ENCODE results near the gene ABCB10.
"Not testable (repeated sequence)": the region's sequence is repeated elsewhere in the genome, so short reads cannot be mapped to it uniquely, and the experiment has no call there.

ABCB10 gene

DNA sequence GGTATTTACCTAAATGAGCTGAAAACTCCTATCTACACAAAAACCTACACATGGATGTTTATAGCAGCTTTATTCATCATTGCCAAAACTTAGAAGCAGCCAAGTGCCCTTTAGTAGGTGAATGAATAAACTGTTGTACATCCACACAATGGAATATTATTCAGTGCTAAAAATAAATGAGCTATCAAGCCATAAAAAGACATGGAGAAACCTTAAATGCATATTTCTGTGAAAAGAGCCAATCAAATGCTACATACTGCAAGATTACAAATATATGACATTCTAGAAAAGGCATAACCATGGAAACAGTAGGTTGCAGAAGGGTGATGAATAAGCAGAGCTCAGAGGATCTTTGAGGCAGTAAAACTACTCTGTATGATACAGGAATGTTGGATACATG is 23.3 kb downstream of the ABCB10 start:
- no peak for DNase-seq

DNA sequence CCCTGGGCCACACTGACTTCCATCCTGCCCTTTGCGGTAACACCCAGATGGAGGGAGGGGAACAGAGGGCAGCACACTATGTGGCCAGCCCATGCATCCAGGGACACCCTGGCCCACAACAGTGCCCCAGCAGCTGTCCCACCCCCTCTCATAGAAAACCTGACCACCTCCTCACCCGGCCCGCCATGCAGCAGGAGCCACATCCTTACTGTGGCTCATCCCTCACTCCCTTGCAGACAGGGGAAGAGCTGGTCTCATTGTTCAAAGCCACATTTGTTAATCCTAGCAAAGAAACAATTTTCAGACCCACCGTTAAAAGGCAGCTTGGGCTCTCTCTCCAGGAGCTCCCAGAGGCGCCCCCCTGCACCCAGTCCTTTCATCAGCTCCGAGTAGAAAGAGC is 27.2 kb downstream of the ABCB10 start:
- no peak for DNase-seq

DNA sequence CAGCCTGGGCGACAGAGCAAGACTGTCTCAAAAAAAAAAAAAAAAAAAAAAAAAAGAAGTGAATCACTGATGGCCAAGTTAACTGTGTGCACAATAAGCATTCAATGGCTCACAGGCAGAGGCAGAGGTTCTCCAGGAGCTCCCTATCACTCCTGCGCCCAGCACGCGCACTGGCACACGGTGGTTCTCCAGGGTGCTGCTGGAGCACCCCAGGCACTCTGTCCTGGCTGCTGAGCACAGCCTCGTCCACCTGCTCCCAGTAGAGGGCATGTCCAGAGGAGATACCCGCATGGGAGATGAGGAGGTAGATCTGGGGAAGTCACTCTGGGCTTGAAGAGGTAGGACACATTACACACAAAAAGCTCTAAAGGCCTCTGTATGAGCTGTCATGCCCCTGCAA is 28.9 kb downstream of the ABCB10 start:
- DNase-seq = no peak

DNA sequence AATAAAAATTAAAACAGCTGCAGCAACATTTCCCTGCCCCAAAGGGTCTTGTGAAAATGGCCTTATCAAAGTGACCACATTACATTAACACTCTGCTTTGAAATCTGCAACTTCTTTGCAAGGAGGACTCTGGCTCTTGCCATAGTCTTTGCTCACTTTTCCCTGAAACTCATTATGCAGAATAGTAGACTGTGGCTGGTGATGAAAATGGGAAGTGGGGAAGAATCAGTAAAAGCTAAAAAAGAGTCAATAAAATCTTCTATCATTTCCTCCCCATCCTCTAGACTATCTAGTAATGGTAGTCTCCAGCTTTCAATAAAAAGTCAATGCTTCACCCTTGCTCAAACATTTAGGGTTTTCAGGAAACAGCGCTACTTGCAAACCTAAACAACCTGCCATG is 31.8 kb downstream of the ABCB10 start:
- no peak for DNase-seq

DNA sequence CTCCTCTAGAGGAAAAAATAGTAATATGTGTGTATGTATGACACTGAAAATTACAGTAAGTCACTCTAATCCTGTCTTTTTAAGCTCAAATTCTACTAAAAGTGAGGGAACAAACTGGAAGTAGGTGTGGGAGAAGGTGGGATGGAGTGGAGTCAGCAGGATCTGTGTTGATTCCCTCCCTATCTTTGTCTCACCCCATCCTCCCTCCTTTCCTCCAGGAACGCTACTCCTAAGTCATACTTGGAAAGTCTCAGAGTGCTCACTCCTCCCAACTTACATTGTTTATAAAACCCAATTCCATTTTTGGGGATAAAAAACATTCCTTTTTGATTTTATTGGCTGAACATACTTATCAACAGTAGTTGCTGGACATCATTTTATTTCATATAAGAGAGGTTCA is 35.5 kb downstream of the ABCB10 start:
- DNase-seq = no peak

DNA sequence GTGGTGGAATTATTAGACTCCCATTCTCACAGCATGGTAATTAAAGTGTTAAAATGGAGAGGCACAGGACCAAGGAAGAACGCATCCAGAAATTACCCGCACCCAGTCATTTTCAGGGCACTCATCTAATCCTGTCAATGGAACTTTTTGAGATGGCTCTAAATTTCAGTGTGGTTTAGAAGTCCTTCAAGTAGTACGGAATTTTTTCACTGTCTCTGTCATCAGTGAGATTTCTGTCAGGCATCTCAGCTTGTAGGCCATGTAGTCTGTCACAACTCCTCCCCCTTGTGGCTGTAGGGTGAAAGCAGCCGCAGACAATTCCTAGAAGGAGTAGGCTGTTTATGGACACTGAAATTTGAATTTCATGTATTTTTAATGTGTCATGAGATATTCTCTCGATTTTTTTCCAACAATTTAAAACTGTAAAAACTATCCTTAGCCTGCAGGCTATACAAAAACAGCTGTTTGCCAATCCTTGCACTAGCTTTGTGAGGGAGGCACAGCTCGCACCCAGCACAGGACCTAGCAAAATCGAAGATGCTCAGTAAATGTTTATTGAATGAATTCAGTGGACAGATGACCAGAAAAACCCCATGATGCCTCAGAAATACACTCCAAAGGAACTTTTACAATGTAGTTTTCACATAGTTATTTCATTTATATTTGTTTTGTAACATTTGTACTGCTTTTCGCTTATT is 43.8 kb downstream of the ABCB10 start:
- peak; percentile 75 to 78 for DNase-seq

DNA sequence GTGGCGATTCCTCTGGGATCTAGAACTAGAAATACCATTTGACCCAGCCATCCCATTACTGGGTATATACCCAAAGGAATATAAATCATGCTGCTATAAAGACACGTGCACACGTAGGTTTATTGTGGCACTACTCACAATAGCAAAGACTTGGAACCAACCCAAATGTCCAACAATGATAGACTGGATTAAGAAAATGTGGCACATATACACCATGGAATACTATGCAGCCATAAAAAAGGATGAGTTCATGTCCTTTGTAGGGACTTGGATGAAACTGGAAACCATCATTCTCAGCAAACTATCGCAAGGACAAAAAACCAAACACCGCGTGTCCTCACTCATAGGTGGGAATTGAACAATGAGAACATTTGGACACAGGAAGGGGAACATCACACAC is 46.9 kb downstream of the ABCB10 start:
- not testable (repeated sequence) for DNase-seq

DNA sequence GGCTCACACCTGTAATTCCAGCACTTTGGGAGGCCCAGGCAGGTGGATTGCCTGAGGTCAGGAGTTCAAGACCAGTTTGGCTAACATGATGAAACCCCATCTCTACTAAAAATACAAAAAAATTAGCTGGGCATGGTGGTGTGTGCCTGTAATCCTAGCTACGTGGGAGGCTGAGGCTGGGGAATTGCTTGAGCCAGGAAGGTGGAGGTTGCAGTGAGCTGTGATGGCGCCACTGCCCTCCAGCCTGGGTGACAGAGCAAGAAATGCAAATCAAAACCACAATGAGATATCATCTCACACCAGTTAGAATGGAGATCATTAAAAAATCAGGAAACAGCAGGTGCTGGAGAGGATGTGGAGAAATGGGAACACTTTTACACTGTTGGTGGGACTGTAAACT is 47.3 kb downstream of the ABCB10 start:
- DNase-seq = peak; percentile 7 to 46

DNA sequence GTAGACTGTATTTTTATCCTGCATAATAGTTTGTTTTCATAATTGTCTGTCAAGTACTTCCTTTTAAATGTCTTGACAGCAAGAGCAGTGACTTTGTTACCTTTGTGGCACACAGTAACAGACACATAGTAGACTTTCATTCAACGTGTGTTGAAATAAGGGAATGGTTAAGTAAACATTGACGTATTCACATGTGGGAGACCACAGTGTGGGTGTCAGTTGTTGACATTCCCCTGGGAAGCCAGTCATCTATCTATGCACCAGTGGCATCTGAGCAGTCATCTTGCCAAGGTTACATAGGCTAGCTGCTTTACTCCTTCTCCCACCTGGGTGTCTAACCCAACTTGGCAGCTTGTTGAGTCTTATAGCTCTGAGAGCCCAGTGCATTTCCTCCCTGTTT is 48.9 kb downstream of the ABCB10 start:
- DNase-seq = peak; percentile 37 to 58

DNA sequence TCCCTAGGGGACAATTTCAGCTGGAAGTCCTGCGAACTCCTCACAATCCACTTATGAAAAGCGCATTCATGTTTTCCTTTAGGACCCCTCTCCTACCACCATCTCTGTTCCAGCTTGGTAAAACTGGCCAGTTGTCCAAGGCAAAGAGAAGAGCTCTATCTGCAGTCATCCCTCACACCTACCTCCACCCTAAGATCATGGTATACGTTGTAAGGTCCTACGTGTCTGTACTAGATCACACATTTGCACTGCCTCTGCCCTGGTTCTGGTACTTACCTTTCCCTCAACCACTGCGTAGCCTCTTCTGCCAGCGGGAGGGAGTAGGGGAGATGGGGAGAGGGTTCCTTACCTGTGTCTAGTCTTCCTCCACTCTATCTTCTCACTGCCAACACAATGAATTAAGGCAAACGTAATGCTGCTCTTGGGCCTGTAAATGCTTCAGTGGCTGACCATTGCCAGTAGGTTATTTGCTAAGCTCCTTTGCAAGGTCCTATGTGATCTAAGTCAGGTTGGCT is 49.6 kb downstream of the ABCB10 start:
- DNase-seq = no peak

DNA sequence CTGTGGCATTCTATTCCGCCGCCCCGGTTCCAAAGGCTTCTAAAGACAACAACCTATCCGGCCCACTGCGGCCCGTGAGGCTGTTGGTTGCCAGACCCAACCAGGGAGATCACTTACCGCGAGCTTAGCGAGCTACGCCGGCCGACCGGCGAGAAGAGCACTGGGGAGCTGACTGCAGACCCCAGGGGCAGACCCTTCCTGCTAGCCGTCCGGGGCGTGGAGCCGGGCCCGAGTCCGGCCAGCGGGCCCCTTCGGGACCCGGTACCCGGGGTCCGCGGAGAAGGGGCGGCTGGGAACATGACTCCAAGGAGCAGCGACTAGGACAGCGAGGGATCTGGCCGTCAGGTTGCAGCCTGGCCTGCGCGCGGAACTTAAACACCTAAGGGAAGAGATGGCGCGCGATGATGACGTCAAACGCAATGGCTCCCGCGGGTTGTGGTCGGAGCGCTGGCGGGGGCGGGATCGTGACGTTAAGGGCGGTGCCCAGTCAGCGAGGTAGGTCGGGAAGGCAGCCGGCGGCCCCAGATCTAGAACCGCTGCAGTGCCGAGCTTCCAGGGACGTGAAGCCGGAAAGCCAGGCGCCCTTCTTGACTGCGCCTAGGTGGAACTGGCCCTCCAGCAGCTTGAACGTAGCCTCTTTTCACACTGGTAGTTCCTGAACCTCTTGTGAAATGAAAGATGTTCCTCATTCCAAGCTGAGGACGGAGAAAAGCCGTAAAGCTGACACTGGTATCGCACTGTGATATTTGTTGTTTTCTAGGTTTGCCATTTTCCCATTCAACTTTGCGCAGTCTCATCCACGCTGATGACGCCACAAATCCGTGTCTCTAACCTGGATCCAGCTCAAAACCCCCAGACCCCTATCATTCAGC is 50.3 kb downstream of the ABCB10 start, which contains the start of gene NUP133:
TSS of gene NUP133 (minus strand) at position 391 of the 872 bp plus-strand sequence. CDS start at position 299, 92 bp downstream.
- peak; percentile 98 to 99 for DNase-seq

DNA sequence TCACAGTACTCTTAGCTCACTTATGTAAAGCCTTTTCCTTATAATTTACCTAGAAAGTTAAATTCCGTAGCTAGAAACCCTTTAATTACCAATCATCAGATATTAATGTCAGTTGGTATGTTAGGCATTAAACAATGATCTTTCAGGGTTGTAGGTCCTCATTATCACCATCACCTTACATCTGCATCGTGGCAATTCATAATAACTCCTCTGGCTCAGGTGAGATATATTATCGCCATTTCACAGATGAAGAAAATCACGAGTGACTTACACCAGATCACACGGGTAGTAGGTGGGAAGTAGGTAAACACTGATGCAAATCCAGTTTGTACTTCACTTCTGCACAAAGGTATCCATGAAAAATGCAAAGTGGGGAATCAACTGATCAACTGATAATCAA is 51.0 kb downstream of the ABCB10 start:
- DNase-seq = no peak

DNA sequence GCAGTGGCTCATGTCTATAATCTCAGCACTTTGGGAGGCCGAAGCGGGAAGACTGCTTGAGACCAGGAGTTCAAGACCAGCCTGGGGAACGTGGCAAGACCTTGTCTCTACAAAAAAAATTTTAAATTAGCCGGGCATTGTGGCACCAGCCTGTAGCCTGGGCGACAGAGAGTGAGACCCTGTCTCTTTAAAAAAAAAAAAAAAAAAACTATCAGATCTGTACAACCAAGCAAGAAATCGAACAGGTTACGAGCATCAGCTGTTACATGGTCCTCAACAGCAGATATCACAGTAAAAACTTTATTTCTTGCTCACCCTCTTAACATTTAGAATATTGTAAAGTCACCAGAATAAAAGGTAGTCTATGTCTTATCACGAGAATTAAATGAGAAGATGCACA is 51.9 kb downstream of the ABCB10 start:
- no peak for DNase-seq

DNA sequence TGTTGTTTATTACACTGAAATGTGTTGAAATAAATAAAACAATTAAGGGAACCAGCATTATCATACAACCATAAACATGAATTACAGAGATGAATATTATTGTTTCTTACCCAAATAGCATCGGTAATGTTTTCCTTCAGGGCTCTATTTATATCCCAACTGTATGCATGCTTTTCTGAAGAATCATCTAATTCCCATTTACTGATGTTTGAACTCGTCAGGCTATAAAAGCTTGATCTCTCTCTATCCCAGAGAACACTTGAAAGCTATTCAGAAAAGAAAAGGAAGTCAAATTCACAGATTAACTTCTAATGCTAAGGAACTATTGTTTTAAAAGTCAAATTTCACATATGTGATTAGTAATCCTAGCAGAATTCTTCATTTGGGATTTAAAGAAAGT is 62.7 kb downstream of the ABCB10 start:
- DNase-seq = no peak

DNA sequence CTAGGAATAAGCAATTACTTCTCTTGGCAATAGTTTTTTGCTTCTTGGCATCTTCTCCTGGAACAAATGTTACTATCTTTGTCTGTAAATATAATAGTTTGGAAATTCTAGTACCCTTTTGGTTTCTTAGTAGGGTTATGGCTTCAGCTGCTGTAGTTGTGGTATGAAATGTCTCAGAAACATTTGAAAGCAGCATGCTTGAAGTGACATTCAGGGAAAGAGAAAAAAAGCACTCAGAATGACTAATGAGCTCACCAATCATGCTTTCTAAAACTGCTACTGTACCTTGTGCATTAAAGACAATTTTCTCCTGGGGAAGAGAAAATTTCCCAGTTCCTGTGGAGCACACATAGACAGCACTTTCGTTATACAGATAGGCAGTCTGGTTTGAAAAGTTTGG is 71.3 kb downstream of the ABCB10 start:
- no peak for DNase-seq

DNA sequence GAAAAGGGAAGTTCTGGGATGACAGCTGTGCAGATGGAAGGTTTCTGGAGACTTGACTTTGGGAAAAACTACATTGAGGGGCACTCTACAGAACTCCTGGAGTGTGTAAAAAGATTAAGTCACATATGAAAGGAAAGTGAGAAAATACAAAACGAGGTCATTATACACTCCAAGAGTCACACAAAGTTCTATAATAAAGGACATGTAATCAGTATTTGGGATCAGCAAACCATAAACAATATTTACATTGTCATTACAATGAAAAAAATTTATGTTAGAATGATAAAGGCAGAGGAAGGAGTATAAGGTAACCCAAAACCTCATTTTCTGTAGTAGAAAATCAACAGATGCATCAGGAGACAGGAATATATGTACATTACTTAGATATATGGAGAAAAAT is 73.2 kb downstream of the ABCB10 start:
- DNase-seq = no peak

DNA sequence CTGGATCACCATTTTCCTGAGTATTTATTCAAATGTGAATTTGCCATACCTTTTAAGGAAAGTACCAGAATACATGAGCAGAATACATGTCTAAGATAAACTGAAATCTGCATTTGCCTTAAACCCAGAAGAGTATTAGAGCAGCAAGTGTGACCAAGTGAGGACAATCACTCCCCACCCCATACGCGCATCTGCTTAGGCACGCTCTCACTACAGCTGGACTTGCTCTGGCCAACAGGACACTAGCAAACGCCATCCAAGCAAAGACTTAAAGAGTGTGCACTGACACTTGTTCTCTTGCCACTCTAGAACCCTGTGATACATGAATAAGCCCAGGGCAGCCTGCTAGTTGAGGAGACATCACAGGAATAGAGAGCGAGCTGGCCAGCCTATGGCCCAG is 76.0 kb downstream of the ABCB10 start:
- DNase-seq = no peak

DNA sequence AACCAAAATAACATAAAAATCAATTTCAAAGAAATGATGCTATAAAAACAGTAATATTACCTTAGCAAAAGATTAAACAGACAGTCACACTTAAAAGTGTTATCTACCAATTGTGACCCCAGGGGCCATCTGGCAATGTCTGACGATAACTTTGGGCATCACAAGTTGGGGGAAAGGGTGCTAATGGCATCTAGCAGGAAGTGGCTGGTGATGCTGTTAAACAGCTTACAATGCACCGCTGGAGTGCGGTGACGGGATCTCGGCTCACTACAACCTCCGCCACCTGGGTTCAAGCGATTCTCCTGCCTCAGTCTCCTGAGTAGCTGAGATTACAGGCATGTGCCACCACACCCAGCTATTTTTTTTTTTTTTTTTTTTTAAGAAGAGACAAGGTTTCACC is 78.0 kb downstream of the ABCB10 start:
- no peak for DNase-seq

DNA sequence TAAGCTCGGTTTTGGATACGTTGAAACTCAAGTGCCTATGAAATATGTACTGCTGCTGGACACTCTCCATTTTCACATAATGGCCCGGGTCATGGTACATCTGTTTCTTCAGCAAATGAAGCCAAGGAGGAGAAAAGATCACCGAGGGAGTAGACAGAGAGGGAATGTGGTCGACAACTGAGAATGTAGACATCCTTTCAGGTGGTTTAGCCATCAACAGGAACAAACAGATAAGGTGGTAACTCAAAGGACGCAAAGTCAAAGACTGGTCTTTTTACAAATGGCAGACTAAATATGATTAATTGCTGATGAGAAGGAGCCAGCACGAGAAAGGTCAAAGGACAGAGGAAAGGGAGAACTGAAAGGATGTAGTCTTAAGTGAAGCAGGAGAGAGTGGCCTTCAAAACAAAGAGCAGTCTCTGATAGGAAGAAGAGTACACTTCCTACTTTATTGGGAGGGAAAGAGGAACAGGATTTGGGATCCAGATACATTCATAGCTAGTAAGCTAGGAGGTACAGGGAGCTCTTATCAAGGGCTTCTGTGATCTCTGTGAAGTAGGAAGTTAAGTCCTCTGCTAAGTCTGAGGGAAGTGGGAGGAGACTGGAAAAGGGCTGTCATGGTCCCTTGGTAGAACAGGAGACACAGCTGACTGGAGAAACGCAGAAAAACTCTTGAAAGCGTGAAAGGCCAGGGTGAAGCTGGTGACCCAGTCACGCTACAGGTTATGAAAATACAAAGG is 78.7 kb downstream of the ABCB10 start:
- peak; percentile 14 to 22 for DNase-seq

DNA sequence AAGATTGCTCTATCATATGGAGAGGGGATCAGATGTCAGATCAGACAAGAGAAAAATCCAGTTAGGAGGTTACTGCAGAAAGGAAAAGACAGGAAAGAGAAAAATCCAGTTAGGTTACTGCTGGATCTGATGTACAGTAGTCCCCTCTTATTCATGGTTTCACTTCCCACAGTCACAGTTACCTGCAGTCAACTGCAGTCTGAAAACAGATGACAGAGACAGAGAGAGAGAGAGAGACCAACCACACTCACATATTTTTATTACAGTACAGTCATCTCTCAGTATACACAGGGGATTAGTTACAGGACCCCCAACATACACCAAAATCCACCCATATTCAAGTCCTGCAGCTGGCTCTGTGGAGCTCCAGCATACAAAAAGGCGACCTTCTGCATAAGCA is 79.7 kb downstream of the ABCB10 start:
- no peak for DNase-seq

DNA sequence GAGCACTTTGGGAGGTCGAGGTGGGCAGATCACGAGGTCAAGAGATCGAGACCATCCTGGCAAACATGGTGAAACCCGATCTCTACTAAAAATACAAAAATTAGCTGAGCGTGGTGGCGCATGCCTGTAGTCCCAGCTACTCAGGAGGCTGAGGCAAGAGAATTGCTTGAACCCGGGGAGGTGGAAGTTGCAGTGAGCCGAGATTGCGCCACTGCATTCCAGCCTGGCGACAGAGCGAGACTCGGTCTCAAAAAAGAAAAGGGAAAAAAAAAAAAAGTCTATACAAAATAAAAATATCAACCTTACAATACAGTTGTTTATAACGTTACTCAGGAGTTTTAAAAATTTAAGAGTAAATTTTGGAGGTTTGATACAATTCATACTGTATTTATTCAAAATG is 82.6 kb downstream of the ABCB10 start:
- not testable (repeated sequence) for DNase-seq

DNA sequence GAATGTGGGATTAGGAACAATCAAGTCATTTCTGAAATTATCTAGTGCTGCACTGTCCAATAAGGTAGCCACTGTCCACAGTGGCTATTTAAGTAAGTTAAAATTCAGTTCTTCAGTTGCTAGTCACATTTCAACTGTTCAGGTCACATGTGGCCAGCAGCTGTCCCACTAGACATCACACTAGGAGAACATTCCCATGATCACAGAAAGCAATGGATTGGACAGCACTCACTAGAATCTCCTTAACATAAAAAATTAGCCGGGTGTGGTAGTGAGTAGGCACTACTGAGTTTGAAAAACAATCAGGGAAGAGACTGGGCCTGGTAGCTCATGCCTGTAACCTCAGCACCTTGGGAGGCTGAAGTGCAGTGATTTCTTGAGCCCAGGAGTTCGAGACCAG is 84.0 kb downstream of the ABCB10 start:
- DNase-seq = no peak

DNA sequence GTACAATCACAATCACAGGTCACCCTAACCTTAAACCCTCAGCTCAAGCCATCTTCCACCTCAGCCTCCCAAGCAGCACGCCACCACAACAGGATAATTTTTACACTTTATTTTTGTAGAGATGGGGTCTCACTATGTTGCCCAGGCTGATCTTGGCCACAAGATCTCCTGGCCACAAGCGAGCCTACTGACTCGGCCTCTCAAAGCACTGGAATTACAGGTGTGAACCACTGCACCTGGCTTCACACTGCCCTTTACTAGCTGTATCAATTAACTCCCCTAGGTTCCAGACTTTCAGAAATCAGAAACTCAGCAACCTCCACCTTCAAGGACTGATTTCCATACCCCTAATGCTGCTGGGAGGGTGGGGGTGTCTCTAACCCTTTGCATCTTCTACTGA is 87.3 kb downstream of the ABCB10 start:
- DNase-seq = no peak

Measured in inflammatory macrophage (primary cell).